Muscle layer of colon (tissue), 2 donors: ENCODE data around the gene SMC1A.
"Not testable (repeated sequence)": the region's sequence is repeated elsewhere in the genome, so short reads cannot be mapped to it uniquely, and the experiment has no call there.

Experiments
- H3K27ac ChIP-seq: one replicate; pipeline ENCODE4 v1.7.0; 2013; ENCODE audit warnings: low read depth, mild to moderate bottlenecking, low read length, moderate library complexity
- H3K27me3 ChIP-seq, 2 donors: one replicate each; pipeline ENCODE4 v1.7.0; 2013; ENCODE audit warnings: low read length in 2 of 2, mild to moderate bottlenecking in 2 of 2; ENCODE audit not compliant: insufficient read depth in 2 of 2, control insufficient read depth in 1 of 2
- H3K36me3 ChIP-seq: one replicate; pipeline ENCODE4 v1.7.0; 2013; ENCODE audit warnings: mild to moderate bottlenecking, low read length; ENCODE audit not compliant: insufficient read depth
- H3K4me1 ChIP-seq: one replicate; pipeline ENCODE4 v1.7.0; 2013; ENCODE audit warnings: mild to moderate bottlenecking, low read length; ENCODE audit not compliant: insufficient read depth
- H3K4me3 ChIP-seq, 2 donors: one replicate each; pipeline ENCODE4 v1.7.0; 2013; ENCODE audit warnings: low read length in 2 of 2, low read depth in 1 of 2, mild to moderate bottlenecking in 1 of 2, moderate library complexity in 1 of 2
- H3K9ac ChIP-seq: one replicate; pipeline ENCODE4 v1.7.0; 2013; ENCODE audit warnings: low read length
- H3K9me3 ChIP-seq: one replicate; pipeline ENCODE4 v1.7.0; 2013; ENCODE audit warnings: mild to moderate bottlenecking, low read length
- donor health status: abdominal sarcoma.
- donor health status: Adenocarcinoma of cecum.

SMC1A gene

GRCh38 chrX:53421772-53422085, 725 bp downstream of the SMC1A start:
- Histone ChIP-seq H3K9ac (peak overlapping the region; percentile 32), H3K27ac (peak overlapping the region; percentile 97), H3K36me3 (no peaks in the 10 kb centered on the region), H3K27me3 (no peaks in the 10 kb centered on the region), H3K4me3 (peak overlapping the region; percentile 76 to 90), H3K9me3 (no peaks in the 10 kb centered on the region), H3K4me1 (peaks cover 13% of the 10 kb centered on the region)

- Histone ChIP-seq H3K9me3 (no peaks in the 10 kb centered on the region), H3K4me3 (peak overlapping the region in 1 of 2 donors; percentile 90), H3K36me3 (no peaks in the 10 kb centered on the region), H3K27ac (no peak overlapping the region), H3K9ac (peak overlapping the region; percentile 32), H3K27me3 (no peaks in the 10 kb centered on the region), H3K4me1 (peaks cover 13% of the 10 kb centered on the region)
These were observed 1.3 kb downstream of the SMC1A start for GRCh38 chrX:53421125-53421524.

GRCh38 chrX:53420351-53420750, 2.1 kb downstream of the SMC1A start:
- H3K4me3 ChIP-seq, H3K9me3 ChIP-seq, H3K27me3 ChIP-seq, H3K36me3 ChIP-seq, H3K27ac ChIP-seq, H3K9ac ChIP-seq: not testable (repeated sequence)
- peaks cover 13% of the 10 kb centered on the region for H3K4me1 ChIP-seq

GRCh38 chrX:53412446-53412845, 10.0 kb downstream of the SMC1A start:
- Histone ChIP-seq H3K9me3 (no peaks in the 10 kb centered on the region), H3K4me1 (no peaks in the 10 kb centered on the region), H3K36me3 (peaks cover 61% of the 10 kb centered on the region)

GRCh38 chrX:53403535-53403934, 18.9 kb downstream of the SMC1A start:
- Histone ChIP-seq H3K36me3 (peaks cover 59% of the 10 kb centered on the region), H3K4me3 (no peak overlapping the region), H3K27me3 (no peaks in the 10 kb centered on the region), H3K27ac (no peak overlapping the region), H3K4me1 (no peaks in the 10 kb centered on the region), H3K9ac (no peak overlapping the region), H3K9me3 (no peaks in the 10 kb centered on the region)

More at GRCh38 chrX:53412446-53412845, 10.0 kb downstream of the SMC1A start:
- no peak overlapping the region for H3K9ac ChIP-seq
- no peaks in the 10 kb centered on the region for H3K27me3 ChIP-seq
- H3K27ac ChIP-seq: no peak overlapping the region
- no peak overlapping the region for H3K4me3 ChIP-seq

- Histone ChIP-seq H3K9me3 (no peaks in the 10 kb centered on the region), H3K4me3 (no peak overlapping the region), H3K27me3 (no peaks in the 10 kb centered on the region), H3K36me3 (peaks cover 33% of the 10 kb centered on the region), H3K9ac (no peak overlapping the region), H3K4me1 (no peaks in the 10 kb centered on the region), H3K27ac (no peak overlapping the region)
These were observed 24.2 kb downstream of the SMC1A start for GRCh38 chrX:53398216-53398615.

- H3K27ac ChIP-seq: no peak overlapping the region
- H3K27me3 ChIP-seq: no peaks in the 10 kb centered on the region
- no peaks in the 10 kb centered on the region for H3K4me1 ChIP-seq
- H3K9me3 ChIP-seq: no peaks in the 10 kb centered on the region
- H3K36me3 ChIP-seq: peaks cover 26% of the 10 kb centered on the region
- H3K4me3 ChIP-seq: no peak overlapping the region
- no peak overlapping the region for H3K9ac ChIP-seq
These were observed 26.7 kb downstream of the SMC1A start for GRCh38 chrX:53395605-53396298.

GRCh38 chrX:53383376-53384076, 38.9 kb downstream of the SMC1A start:
- Histone ChIP-seq H3K9ac (no peak overlapping the region), H3K27ac (no peak overlapping the region), H3K27me3 (no peaks in the 10 kb centered on the region), H3K9me3 (no peaks in the 10 kb centered on the region), H3K4me1 (no peaks in the 10 kb centered on the region), H3K36me3 (peaks cover 49% of the 10 kb centered on the region), H3K4me3 (no peak overlapping the region)

- H3K36me3 ChIP-seq: peaks cover 56% of the 10 kb centered on the region
These were observed 42.7 kb downstream of the SMC1A start for GRCh38 chrX:53379747-53380146.

GRCh38 chrX:53379008-53379710, 43.3 kb downstream of the SMC1A start:
- H3K36me3 ChIP-seq: peaks cover 56% of the 10 kb centered on the region

More at GRCh38 chrX:53379747-53380146, 42.7 kb downstream of the SMC1A start:
- Histone ChIP-seq H3K9me3 (no peaks in the 10 kb centered on the region), H3K27me3 (no peaks in the 10 kb centered on the region), H3K9ac (no peak overlapping the region), H3K4me3 (no peak overlapping the region), H3K4me1 (no peaks in the 10 kb centered on the region), H3K27ac (no peak overlapping the region)

GRCh38 chrX:53377464-53377863, 45.0 kb downstream of the SMC1A start:
- Histone ChIP-seq H3K9me3 (no peaks in the 10 kb centered on the region), H3K4me3 (no peak overlapping the region), H3K4me1 (no peaks in the 10 kb centered on the region), H3K9ac (no peak overlapping the region), H3K27ac (no peak overlapping the region), H3K27me3 (no peaks in the 10 kb centered on the region), H3K36me3 (peaks cover 46% of the 10 kb centered on the region)

More at GRCh38 chrX:53379008-53379710, 43.3 kb downstream of the SMC1A start:
- H3K4me3 ChIP-seq: no peak overlapping the region
- H3K27ac ChIP-seq: no peak overlapping the region
- no peaks in the 10 kb centered on the region for H3K27me3 ChIP-seq
- H3K4me1 ChIP-seq: no peaks in the 10 kb centered on the region
- no peak overlapping the region for H3K9ac ChIP-seq
- H3K9me3 ChIP-seq: no peaks in the 10 kb centered on the region
